Central memory CD8-positive, alpha-beta T cell (primary cell): ENCODE data around the gene INPP5A.

Experiments
- ATAC-seq: fragments of 150-1000 bp; cut with Tn5 transposase; replicated peaks from 2 replicates; pipeline ENCODE4 v1.10.0; 2022; ENCODE audit warnings: mild to moderate bottlenecking, moderate FRiP score, moderate number of reproducible peaks; ENCODE audit not compliant: poor library complexity, severe bottlenecking; ENCODE audit errors: extremely low read depth
- DNase-seq, 2 donors: peaks; one replicate each; pipeline ENCODE4 v3.0.0; 2021; ENCODE audit warnings: low spot score in 2 of 2
- H3K27ac Mint-ChIP-seq: one replicate; pipeline ENCODE4 v1.8.0; 2022; ENCODE audit warnings: low read depth, mild to moderate bottlenecking, moderate library complexity, mixed read lengths
- H3K27me3 Mint-ChIP-seq: one replicate; pipeline ENCODE4 v1.8.0; 2022; ENCODE audit warnings: mixed read lengths
- H3K36me3 Mint-ChIP-seq: one replicate; pipeline ENCODE4 v1.8.0; 2022; ENCODE audit warnings: mild to moderate bottlenecking, moderate library complexity, mixed read lengths; ENCODE audit not compliant: insufficient read depth
- H3K4me1 Mint-ChIP-seq: one replicate; pipeline ENCODE4 v1.8.0; 2022; ENCODE audit warnings: mixed read lengths
- H3K4me3 Mint-ChIP-seq: one replicate; pipeline ENCODE4 v1.8.0; 2022; ENCODE audit warnings: mild to moderate bottlenecking, moderate library complexity, mixed read lengths
- H3K9me3 Mint-ChIP-seq: one replicate; pipeline ENCODE4 v1.8.0; 2022; ENCODE audit warnings: mixed read lengths

INPP5A gene

GRCh38 chr10:132644527-132645246 lies 107.1 kb downstream of the INPP5A start:
- H3K9me3 Mint-ChIP-seq = no peaks in the 10 kb centered on the region
- DNase-seq = no peak

GRCh38 chr10:132645247-132645530 lies 107.6 kb downstream of the INPP5A start:
- DNase-seq (no peak), ATAC-seq (no peak)
- Mint-ChIP-seq H3K4me1 (peaks cover 7% of the 10 kb centered on the region), H3K4me3 (no peak overlapping the region), H3K9me3 (no peaks in the 10 kb centered on the region), H3K27ac (no peak overlapping the region), H3K27me3 (no peaks in the 10 kb centered on the region), H3K36me3 (peaks cover 3% of the 10 kb centered on the region)

More at GRCh38 chr10:132644527-132645246, 107.1 kb downstream of the INPP5A start:
- Mint-ChIP-seq H3K27ac (no peak overlapping the region), H3K4me3 (no peak overlapping the region), H3K27me3 (no peaks in the 10 kb centered on the region), H3K4me1 (peaks cover 7% of the 10 kb centered on the region), H3K36me3 (peaks cover 3% of the 10 kb centered on the region)
- ATAC-seq = no peak

- peaks cover 7% of the 10 kb centered on the region for H3K4me1 Mint-ChIP-seq
- H3K4me3 Mint-ChIP-seq = no peak overlapping the region
- DNase-seq (no peak), ATAC-seq (no peak)
- H3K27ac Mint-ChIP-seq = no peak overlapping the region
- peaks cover 4% of the 10 kb centered on the region for H3K36me3 Mint-ChIP-seq
- H3K27me3 Mint-ChIP-seq = no peaks in the 10 kb centered on the region
- H3K9me3 Mint-ChIP-seq = no peaks in the 10 kb centered on the region
These were observed 108.2 kb downstream of the INPP5A start for GRCh38 chr10:132645630-132646442.

GRCh38 chr10:132646443-132647097 lies 109.0 kb downstream of the INPP5A start:
- H3K27me3 Mint-ChIP-seq = no peaks in the 10 kb centered on the region
- DNase-seq = no peak
- H3K4me1 Mint-ChIP-seq = peaks cover 3% of the 10 kb centered on the region
- no peak overlapping the region for H3K27ac Mint-ChIP-seq
- no peak for ATAC-seq
- H3K4me3 Mint-ChIP-seq = no peak overlapping the region
- H3K9me3 Mint-ChIP-seq = no peaks in the 10 kb centered on the region
- H3K36me3 Mint-ChIP-seq = peaks cover 4% of the 10 kb centered on the region

GRCh38 chr10:132647424-132647823 lies 109.8 kb downstream of the INPP5A start:
- H3K36me3 Mint-ChIP-seq = peaks cover 4% of the 10 kb centered on the region
- no peaks in the 10 kb centered on the region for H3K9me3 Mint-ChIP-seq
- H3K4me3 Mint-ChIP-seq = no peak overlapping the region
- H3K27me3 Mint-ChIP-seq = no peaks in the 10 kb centered on the region
- no peak for ATAC-seq
- no peaks in the 10 kb centered on the region for H3K4me1 Mint-ChIP-seq
- DNase-seq = no peak
- H3K27ac Mint-ChIP-seq = no peak overlapping the region

- no peak for ATAC-seq
- Mint-ChIP-seq H3K36me3 (peaks cover 4% of the 10 kb centered on the region), H3K4me3 (no peak overlapping the region), H3K27ac (no peak overlapping the region), H3K9me3 (no peaks in the 10 kb centered on the region), H3K27me3 (no peaks in the 10 kb centered on the region), H3K4me1 (no peaks in the 10 kb centered on the region)
- no peak for DNase-seq
These were observed 110.7 kb downstream of the INPP5A start for GRCh38 chr10:132648072-132648850.

- DNase-seq = no peak
- Mint-ChIP-seq H3K9me3 (no peaks in the 10 kb centered on the region), H3K36me3 (peaks cover 4% of the 10 kb centered on the region), H3K4me1 (no peaks in the 10 kb centered on the region), H3K4me3 (no peak overlapping the region), H3K27me3 (no peaks in the 10 kb centered on the region), H3K27ac (no peak overlapping the region)
- no peak for ATAC-seq
These were observed 111.4 kb downstream of the INPP5A start for GRCh38 chr10:132648851-132649528.

GRCh38 chr10:132649651-132650360 lies 112.2 kb downstream of the INPP5A start:
- Mint-ChIP-seq H3K27ac (no peak overlapping the region), H3K9me3 (no peaks in the 10 kb centered on the region), H3K4me3 (no peak overlapping the region), H3K4me1 (peaks cover 5% of the 10 kb centered on the region), H3K36me3 (peaks cover 4% of the 10 kb centered on the region), H3K27me3 (no peaks in the 10 kb centered on the region)
- DNase-seq (no peak), ATAC-seq (no peak)

GRCh38 chr10:132650611-132651250 lies 113.1 kb downstream of the INPP5A start:
- ATAC-seq (no peak), DNase-seq (no peak)
- Mint-ChIP-seq H3K4me3 (no peak overlapping the region), H3K4me1 (peaks cover 6% of the 10 kb centered on the region), H3K36me3 (peaks cover 2% of the 10 kb centered on the region), H3K27me3 (no peaks in the 10 kb centered on the region), H3K27ac (no peak overlapping the region), H3K9me3 (no peaks in the 10 kb centered on the region)

- no peak overlapping the region for H3K27ac Mint-ChIP-seq
- no peaks in the 10 kb centered on the region for H3K9me3 Mint-ChIP-seq
- DNase-seq (no peak), ATAC-seq (no peak)
- no peaks in the 10 kb centered on the region for H3K27me3 Mint-ChIP-seq
- no peak overlapping the region for H3K4me3 Mint-ChIP-seq
- peaks cover 6% of the 10 kb centered on the region for H3K4me1 Mint-ChIP-seq
- peaks cover 2% of the 10 kb centered on the region for H3K36me3 Mint-ChIP-seq
These were observed 114.0 kb downstream of the INPP5A start for GRCh38 chr10:132651511-132652029.

GRCh38 chr10:132652446-132652845 lies 114.9 kb downstream of the INPP5A start:
- H3K27me3 Mint-ChIP-seq = no peaks in the 10 kb centered on the region
- ATAC-seq (no peak), DNase-seq (no peak)
- no peak overlapping the region for H3K4me3 Mint-ChIP-seq
- no peak overlapping the region for H3K27ac Mint-ChIP-seq
- H3K4me1 Mint-ChIP-seq = peaks cover 6% of the 10 kb centered on the region
- H3K36me3 Mint-ChIP-seq = peaks cover 2% of the 10 kb centered on the region
- no peaks in the 10 kb centered on the region for H3K9me3 Mint-ChIP-seq
